Measurements from ENCODE around the gene GBX1. TPM values are rescaled to one million over a fixed set of nuclear protein-coding genes. Genes with fewer than 3 reads are reported as not detected.

The GBX1 gene
- total and polyA plus RNA-seq, 2 donors = 0.07 TPM; not detected in 1

DNA sequence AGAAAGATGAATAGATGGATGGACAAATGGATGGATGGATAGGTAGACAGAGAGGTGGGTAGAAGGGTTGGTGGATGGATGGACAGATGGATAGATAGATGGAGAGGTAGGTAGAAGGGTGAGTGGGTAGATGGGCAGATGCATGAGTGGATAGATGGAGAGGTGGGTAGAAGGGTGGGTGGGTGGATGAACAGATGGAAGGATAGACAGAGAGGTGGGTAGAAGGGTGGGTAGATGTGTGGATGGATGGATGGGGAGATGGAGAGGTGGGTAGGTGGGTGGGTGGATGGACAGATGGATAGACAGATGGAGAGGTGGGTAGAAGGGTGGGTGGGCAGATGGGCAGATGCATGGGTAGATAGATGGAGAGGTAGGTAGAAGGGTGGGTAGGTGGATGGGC lies 30.4 kb upstream of the GBX1 start:
- Histone ChIP-seq H3K4me3 (ENCODE audit: low read length in 2 of 2) (no peak overlapping the region), H3K9me3 (ENCODE audit: control insufficient read depth in 2 of 2, insufficient read depth in 1 of 2, low read length in 1 of 2) (no peaks in the 10 kb centered on the region), H3K36me3 (ENCODE audit: control insufficient read depth in 2 of 2, insufficient read depth in 2 of 2, low read length in 1 of 2) (no peaks in the 10 kb centered on the region), H3K27me3 (ENCODE audit: control insufficient read depth in 2 of 2, insufficient read depth in 1 of 2, low read length in 1 of 2) (peaks cover 0 to 33% of the 10 kb centered on the region in 2 donors), H3K27ac (ENCODE audit: low read depth in 1 of 2, low read length in 1 of 2) (no peak overlapping the region), H3K4me1 (ENCODE audit: control insufficient read depth in 2 of 2, insufficient read depth in 2 of 2, low read length in 2 of 2) (no peaks in the 10 kb centered on the region)
- no peak for DNase-seq (ENCODE audit: low read depth in 6 of 9, low spot score in 9 of 9)

DNA sequence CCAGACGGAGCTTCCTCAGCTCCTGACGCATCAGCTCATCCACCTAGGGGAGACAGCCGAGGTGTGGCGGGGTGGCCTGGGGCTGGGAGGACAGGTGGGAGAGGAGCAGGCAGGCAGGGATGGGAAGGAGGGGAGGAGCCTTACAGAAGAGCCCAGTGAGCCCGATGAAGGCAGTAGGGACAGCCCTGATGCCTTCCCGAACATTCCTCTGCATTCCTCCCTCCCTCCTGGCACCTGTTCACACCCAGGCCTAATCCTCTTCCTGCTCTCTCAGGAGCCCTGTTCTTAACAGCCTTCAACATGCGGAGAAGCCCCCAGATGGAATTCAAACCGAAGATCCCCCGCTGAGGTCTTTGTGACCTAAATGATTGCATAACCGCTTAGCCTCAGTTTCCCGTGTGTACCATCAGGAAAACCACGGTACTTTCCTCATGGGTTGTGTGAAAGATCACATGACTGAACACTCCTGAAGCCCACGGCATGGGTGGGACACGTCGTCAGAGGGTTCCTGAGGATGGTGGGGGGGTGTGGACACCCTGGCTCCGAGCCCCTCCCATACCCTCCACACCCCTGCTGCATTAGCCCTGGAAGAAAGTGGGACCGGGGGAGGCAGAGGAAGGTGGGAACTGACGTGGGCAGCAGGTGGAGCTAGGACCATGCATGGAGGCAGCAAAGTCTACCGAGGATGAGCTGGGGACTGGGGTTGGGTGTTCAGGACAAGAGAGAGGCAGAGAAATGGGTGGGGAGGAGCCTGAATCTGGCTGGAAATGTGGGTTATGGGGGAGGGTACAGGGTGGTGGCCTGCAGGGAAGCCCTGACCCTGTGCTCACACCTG lies 28.3 kb upstream of the GBX1 start:
- peaks cover 0 to 38% of the 10 kb centered on the region in 2 donors for H3K27me3 ChIP-seq (ENCODE audit: control insufficient read depth in 2 of 2, insufficient read depth in 1 of 2, low read length in 1 of 2)
- no peak for DNase-seq (ENCODE audit: low read depth in 6 of 9, low spot score in 9 of 9)

DNA sequence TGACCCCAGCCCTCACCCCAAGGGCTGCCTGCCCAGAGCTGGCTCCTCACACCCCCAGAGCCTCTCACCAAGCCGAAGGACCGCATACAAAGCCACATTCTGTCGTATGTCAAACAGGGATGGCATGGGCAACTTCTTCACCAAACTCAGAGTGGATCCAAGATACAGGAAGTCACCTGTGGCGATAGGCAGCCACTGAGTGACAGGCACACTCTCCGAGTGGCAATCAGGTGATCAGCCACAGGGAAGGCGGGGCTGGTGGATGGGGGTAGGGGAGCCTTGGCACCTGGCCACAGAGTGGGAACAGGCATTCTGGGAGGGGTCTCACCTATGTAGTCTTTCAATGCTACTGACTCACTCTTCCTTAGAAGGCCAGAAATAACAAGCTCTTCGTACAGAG lies 26.7 kb upstream of the GBX1 start:
- Histone ChIP-seq H3K9me3 (ENCODE audit: control insufficient read depth in 2 of 2, insufficient read depth in 1 of 2, low read length in 1 of 2) (no peaks in the 10 kb centered on the region), H3K27me3 (ENCODE audit: control insufficient read depth in 2 of 2, insufficient read depth in 1 of 2, low read length in 1 of 2) (peaks cover 0 to 43% of the 10 kb centered on the region in 2 donors), H3K27ac (ENCODE audit: low read depth in 1 of 2, low read length in 1 of 2) (no peak overlapping the region), H3K4me1 (ENCODE audit: control insufficient read depth in 2 of 2, insufficient read depth in 2 of 2, low read length in 2 of 2) (no peaks in the 10 kb centered on the region), H3K4me3 (ENCODE audit: low read length in 2 of 2) (no peak overlapping the region), H3K36me3 (ENCODE audit: control insufficient read depth in 2 of 2, insufficient read depth in 2 of 2, low read length in 1 of 2) (no peaks in the 10 kb centered on the region)
- WGBS = 59% methylated on average over 7 of the region's 7 CpGs
- DNase-seq (ENCODE audit: low read depth in 6 of 9, low spot score in 9 of 9) = no peak

More for the DNA sequence above, 28.3 kb upstream of the GBX1 start:
- H3K9me3 ChIP-seq (ENCODE audit: control insufficient read depth in 2 of 2, insufficient read depth in 1 of 2, low read length in 1 of 2) = no peaks in the 10 kb centered on the region
- no peaks in the 10 kb centered on the region for H3K36me3 ChIP-seq (ENCODE audit: control insufficient read depth in 2 of 2, insufficient read depth in 2 of 2, low read length in 1 of 2)
- no peak overlapping the region for H3K27ac ChIP-seq (ENCODE audit: low read depth in 1 of 2, low read length in 1 of 2)
- 65% methylated on average over 19 of the region's 19 CpGs for WGBS
- H3K4me3 ChIP-seq (ENCODE audit: low read length in 2 of 2) = no peak overlapping the region
- no peaks in the 10 kb centered on the region for H3K4me1 ChIP-seq (ENCODE audit: control insufficient read depth in 2 of 2, insufficient read depth in 2 of 2, low read length in 2 of 2)

DNA sequence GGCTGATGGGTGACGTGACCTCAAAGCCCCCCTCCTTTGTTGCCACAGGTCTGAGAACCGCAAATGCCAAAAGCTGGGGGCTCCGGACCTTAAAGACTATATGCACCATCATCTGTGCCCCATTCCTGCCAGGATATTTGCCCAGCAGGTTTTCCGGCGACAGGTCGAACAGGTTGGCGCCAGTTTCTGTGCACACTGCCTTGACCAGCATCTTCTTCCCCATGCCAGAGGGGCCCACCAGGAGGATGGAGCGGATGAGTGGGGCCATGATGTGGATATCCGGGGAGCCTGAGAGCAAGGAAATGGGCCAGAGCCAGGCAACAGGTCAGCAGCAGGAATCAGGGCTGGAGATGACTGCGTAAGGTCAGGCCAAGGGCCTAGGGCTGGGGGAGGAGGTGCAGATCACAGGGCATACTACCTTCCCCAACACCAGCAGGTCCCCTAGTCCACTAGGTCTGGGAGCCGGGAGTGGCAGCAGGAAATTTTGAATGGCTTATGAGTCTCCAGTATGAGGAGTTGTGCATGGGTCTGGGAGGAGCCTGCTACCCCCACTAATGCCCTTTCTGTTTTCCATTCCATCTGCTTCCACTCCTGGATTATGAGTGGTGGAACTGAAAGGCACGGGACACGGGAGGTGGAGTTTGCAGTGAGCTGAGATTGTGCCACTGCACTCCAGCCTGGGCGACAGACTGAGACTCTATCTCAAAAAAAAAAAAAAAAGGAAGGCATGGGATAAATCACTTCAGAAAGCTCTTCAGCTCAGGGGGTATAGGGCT lies 25.9 kb upstream of the GBX1 start:
- H3K9me3 ChIP-seq (ENCODE audit: control insufficient read depth in 2 of 2, insufficient read depth in 1 of 2, low read length in 1 of 2) = no peaks in the 10 kb centered on the region
- H3K4me1 ChIP-seq (ENCODE audit: control insufficient read depth in 2 of 2, insufficient read depth in 2 of 2, low read length in 2 of 2) = no peaks in the 10 kb centered on the region
- no peak for DNase-seq (ENCODE audit: low read depth in 6 of 9, low spot score in 9 of 9)
- no peaks in the 10 kb centered on the region for H3K36me3 ChIP-seq (ENCODE audit: control insufficient read depth in 2 of 2, insufficient read depth in 2 of 2, low read length in 1 of 2)
- 96% methylated on average over 14 of the region's 14 CpGs for WGBS
- no peak overlapping the region for H3K4me3 ChIP-seq (ENCODE audit: low read length in 2 of 2)
- peaks cover 0 to 38% of the 10 kb centered on the region in 2 donors for H3K27me3 ChIP-seq (ENCODE audit: control insufficient read depth in 2 of 2, insufficient read depth in 1 of 2, low read length in 1 of 2)
- no peak overlapping the region for H3K27ac ChIP-seq (ENCODE audit: low read depth in 1 of 2, low read length in 1 of 2)

DNA sequence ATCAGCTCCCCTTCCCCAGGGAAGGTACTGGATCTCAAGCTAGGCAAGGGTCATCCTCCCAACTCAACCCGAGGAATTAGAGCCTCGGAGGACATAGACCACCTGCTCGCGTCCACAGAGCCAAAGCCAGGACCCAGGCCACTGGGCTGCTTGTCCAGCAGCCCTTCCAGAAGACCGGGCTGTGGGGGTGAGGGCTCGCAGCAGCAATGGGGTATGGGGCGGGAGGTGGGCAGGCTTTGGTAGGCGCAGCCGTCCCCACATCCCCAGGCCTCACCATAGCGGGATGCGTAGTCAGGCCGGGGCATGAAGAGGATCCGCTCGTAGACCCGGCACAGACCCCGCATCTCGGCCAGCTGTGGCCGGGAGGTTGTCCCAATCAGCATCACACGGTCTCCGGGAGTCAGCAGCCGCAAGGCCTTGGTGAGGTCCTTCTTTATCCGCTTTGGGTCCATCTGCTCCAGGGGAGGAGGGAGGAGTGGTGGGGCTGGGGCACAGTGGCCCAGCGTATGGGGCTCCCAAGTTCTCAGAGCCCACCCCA lies 24.6 kb upstream of the GBX1 start:
- H3K27ac ChIP-seq (ENCODE audit: low read depth in 1 of 2, low read length in 1 of 2) = no peak overlapping the region
- H3K4me3 ChIP-seq (ENCODE audit: low read length in 2 of 2) = no peak overlapping the region
- no peaks in the 10 kb centered on the region for H3K36me3 ChIP-seq (ENCODE audit: control insufficient read depth in 2 of 2, insufficient read depth in 2 of 2, low read length in 1 of 2)
- no peaks in the 10 kb centered on the region for H3K4me1 ChIP-seq (ENCODE audit: control insufficient read depth in 2 of 2, insufficient read depth in 2 of 2, low read length in 2 of 2)
- no peaks in the 10 kb centered on the region for H3K9me3 ChIP-seq (ENCODE audit: control insufficient read depth in 2 of 2, insufficient read depth in 1 of 2, low read length in 1 of 2)
- no peak for DNase-seq (ENCODE audit: low read depth in 6 of 9, low spot score in 9 of 9)
- 97% methylated on average over 23 of the region's 23 CpGs for WGBS
- H3K27me3 ChIP-seq (ENCODE audit: control insufficient read depth in 2 of 2, insufficient read depth in 1 of 2, low read length in 1 of 2) = peaks cover 0 to 44% of the 10 kb centered on the region in 2 donors

DNA sequence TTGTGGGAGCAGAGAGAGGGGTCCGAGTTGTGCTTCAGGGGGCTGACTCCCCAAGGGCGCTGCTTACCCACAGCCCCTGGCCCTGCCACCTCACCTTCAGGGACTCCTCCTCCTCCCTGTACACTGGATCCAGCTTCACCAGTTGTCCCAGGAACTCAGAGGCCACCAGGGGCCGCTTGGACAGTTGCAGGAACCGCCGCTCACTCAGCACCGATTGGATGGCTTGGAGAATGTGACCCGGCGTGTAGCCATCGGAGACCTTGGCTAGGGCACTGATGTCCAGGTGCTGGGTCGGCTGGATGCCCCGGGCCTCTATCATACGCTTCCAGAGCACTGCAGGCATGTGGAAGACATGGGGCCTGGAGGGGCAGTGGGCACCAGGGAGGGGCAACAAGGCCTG lies 24.1 kb upstream of the GBX1 start:
- H3K27ac ChIP-seq (ENCODE audit: low read depth in 1 of 2, low read length in 1 of 2) = no peak overlapping the region
- H3K27me3 ChIP-seq (ENCODE audit: control insufficient read depth in 2 of 2, insufficient read depth in 1 of 2, low read length in 1 of 2) = peaks cover 0 to 41% of the 10 kb centered on the region in 2 donors
- H3K4me3 ChIP-seq (ENCODE audit: low read length in 2 of 2) = no peak overlapping the region
- no peak for DNase-seq (ENCODE audit: low read depth in 6 of 9, low spot score in 9 of 9)
- H3K36me3 ChIP-seq (ENCODE audit: control insufficient read depth in 2 of 2, insufficient read depth in 2 of 2, low read length in 1 of 2) = no peaks in the 10 kb centered on the region
- no peaks in the 10 kb centered on the region for H3K4me1 ChIP-seq (ENCODE audit: control insufficient read depth in 2 of 2, insufficient read depth in 2 of 2, low read length in 2 of 2)
- 95% methylated on average over 12 of the region's 12 CpGs for WGBS
- no peaks in the 10 kb centered on the region for H3K9me3 ChIP-seq (ENCODE audit: control insufficient read depth in 2 of 2, insufficient read depth in 1 of 2, low read length in 1 of 2)

DNA sequence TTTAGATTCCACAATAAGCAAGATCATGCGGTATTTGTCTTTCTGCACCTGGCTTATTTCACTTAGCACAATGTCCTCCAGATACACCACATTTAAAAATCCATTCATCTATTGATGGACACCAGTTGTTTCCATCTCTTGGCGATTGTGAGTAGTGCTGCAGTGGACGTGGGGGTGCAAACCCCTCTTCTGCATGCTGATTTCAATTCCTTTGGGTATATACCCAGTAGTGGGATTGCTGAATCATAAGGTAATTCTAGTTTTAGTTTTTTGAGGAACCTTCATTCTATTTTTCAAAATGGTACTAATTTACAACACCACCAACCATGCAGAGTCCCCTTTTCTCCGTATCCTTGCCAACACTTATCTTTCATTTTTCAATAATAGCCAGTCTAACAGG lies 21.5 kb upstream of the GBX1 start:
- no peak overlapping the region for H3K4me3 ChIP-seq (ENCODE audit: low read length in 2 of 2)
- H3K36me3 ChIP-seq (ENCODE audit: control insufficient read depth in 2 of 2, insufficient read depth in 2 of 2, low read length in 1 of 2) = no peaks in the 10 kb centered on the region
- no peaks in the 10 kb centered on the region for H3K4me1 ChIP-seq (ENCODE audit: control insufficient read depth in 2 of 2, insufficient read depth in 2 of 2, low read length in 2 of 2)
- 87% methylated on average over 4 of the region's 4 CpGs for WGBS
- H3K27me3 ChIP-seq (ENCODE audit: control insufficient read depth in 2 of 2, insufficient read depth in 1 of 2, low read length in 1 of 2) = peaks cover 0 to 29% of the 10 kb centered on the region in 2 donors
- H3K27ac ChIP-seq (ENCODE audit: low read depth in 1 of 2, low read length in 1 of 2) = no peak overlapping the region
- no peaks in the 10 kb centered on the region for H3K9me3 ChIP-seq (ENCODE audit: control insufficient read depth in 2 of 2, insufficient read depth in 1 of 2, low read length in 1 of 2)
- no peak for DNase-seq (ENCODE audit: low read depth in 6 of 9, low spot score in 9 of 9)

DNA sequence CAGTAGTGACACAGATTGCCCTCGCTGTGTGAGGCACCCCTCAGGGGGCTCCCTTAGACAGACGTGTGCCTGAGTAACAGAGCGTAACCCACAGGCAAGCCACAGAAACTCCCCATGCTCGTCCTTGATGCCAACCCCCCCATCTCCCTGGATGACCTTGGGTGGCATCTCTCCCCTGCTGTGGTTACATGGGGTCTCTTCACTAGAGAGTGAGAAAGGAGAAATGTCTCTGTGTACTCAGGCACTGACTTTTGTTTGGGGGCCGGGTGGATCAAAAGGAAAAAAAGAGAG lies 20.7 kb upstream of the GBX1 start:
- WGBS = 61% methylated on average over 5 of the region's 5 CpGs
- Histone ChIP-seq H3K4me1 (ENCODE audit: control insufficient read depth in 2 of 2, insufficient read depth in 2 of 2, low read length in 2 of 2) (no peaks in the 10 kb centered on the region), H3K36me3 (ENCODE audit: control insufficient read depth in 2 of 2, insufficient read depth in 2 of 2, low read length in 1 of 2) (no peaks in the 10 kb centered on the region), H3K27me3 (ENCODE audit: control insufficient read depth in 2 of 2, insufficient read depth in 1 of 2, low read length in 1 of 2) (peaks cover 0 to 26% of the 10 kb centered on the region in 2 donors), H3K4me3 (ENCODE audit: low read length in 2 of 2) (no peak overlapping the region), H3K27ac (ENCODE audit: low read depth in 1 of 2, low read length in 1 of 2) (no peak overlapping the region), H3K9me3 (ENCODE audit: control insufficient read depth in 2 of 2, insufficient read depth in 1 of 2, low read length in 1 of 2) (no peaks in the 10 kb centered on the region)
- DNase-seq (ENCODE audit: low read depth in 6 of 9, low spot score in 9 of 9) = no peak
